GM18858 (cell line): ENCODE measurements around the gene YY1.

ENCODE experiments used
- ATAC-seq: cut with Tn5 transposase; IDR thresholded peaks from one replicate; pipeline ENCODE4 v1.9.1; 2021; ENCODE audit not compliant: unreplicated experiment

YY1 gene

GRCh38 chr14:100241279-100241678 is 2.3 kb downstream of the YY1 start:
- no peak for ATAC-seq

GRCh38 chr14:100243020-100243419 is 4.1 kb downstream of the YY1 start:
- ATAC-seq: no peak

GRCh38 chr14:100246809-100247428 is 8.0 kb downstream of the YY1 start:
- ATAC-seq: no peak

GRCh38 chr14:100250732-100251465 is 12.0 kb downstream of the YY1 start:
- ATAC-seq: no peak

- ATAC-seq: no peak
Observed at GRCh38 chr14:100252684-100253083, 13.7 kb downstream of the YY1 start.

- ATAC-seq: peak; percentile 78
Observed at GRCh38 chr14:100256339-100256895, 17.5 kb downstream of the YY1 start.

GRCh38 chr14:100261621-100262020 is 22.7 kb downstream of the YY1 start:
- no peak for ATAC-seq

GRCh38 chr14:100262545-100262944 is 23.6 kb downstream of the YY1 start:
- ATAC-seq: no peak

GRCh38 chr14:100263141-100263540 is 24.2 kb downstream of the YY1 start:
- no peak for ATAC-seq

- no peak for ATAC-seq
Observed at GRCh38 chr14:100267990-100268389, 29.0 kb downstream of the YY1 start.

GRCh38 chr14:100268591-100269207 is 29.8 kb downstream of the YY1 start:
- no peak for ATAC-seq

GRCh38 chr14:100271247-100271939 is 32.4 kb downstream of the YY1 start:
- ATAC-seq: no peak

- ATAC-seq: no peak
Observed at GRCh38 chr14:100274250-100274649, 35.3 kb downstream of the YY1 start.

GRCh38 chr14:100275214-100275613 is 36.3 kb downstream of the YY1 start:
- ATAC-seq: no peak

- ATAC-seq: no peak
Observed at GRCh38 chr14:100278702-100279101, 39.8 kb downstream of the YY1 start.

- ATAC-seq: no peak
Observed at GRCh38 chr14:100279133-100279532, 40.2 kb downstream of the YY1 start.

GRCh38 chr14:100279563-100279962 is 40.6 kb downstream of the YY1 start:
- ATAC-seq: no peak

GRCh38 chr14:100281286-100282082 is 42.5 kb downstream of the YY1 start:
- ATAC-seq: no peak

- ATAC-seq: no peak
Observed at GRCh38 chr14:100282083-100282350, 43.1 kb downstream of the YY1 start.

- no peak for ATAC-seq
Observed at GRCh38 chr14:100282766-100283419, 43.9 kb downstream of the YY1 start.
